Activated T-helper 1 cell treated with anti-CD3 and anti-CD28 coated beads, Interleukin-2, amount 50 U/mL, for 16 hours (primary cell): ENCODE measurements around the gene ROBO2.

Experiments used
- DNase-seq, 2 donors: peaks; one replicate each; pipeline ENCODE4 v3.0.0-alpha.2; 2020; ENCODE audit warnings: low read depth in 1 of 2, low spot score in 1 of 2

ROBO2 gene

DNA sequence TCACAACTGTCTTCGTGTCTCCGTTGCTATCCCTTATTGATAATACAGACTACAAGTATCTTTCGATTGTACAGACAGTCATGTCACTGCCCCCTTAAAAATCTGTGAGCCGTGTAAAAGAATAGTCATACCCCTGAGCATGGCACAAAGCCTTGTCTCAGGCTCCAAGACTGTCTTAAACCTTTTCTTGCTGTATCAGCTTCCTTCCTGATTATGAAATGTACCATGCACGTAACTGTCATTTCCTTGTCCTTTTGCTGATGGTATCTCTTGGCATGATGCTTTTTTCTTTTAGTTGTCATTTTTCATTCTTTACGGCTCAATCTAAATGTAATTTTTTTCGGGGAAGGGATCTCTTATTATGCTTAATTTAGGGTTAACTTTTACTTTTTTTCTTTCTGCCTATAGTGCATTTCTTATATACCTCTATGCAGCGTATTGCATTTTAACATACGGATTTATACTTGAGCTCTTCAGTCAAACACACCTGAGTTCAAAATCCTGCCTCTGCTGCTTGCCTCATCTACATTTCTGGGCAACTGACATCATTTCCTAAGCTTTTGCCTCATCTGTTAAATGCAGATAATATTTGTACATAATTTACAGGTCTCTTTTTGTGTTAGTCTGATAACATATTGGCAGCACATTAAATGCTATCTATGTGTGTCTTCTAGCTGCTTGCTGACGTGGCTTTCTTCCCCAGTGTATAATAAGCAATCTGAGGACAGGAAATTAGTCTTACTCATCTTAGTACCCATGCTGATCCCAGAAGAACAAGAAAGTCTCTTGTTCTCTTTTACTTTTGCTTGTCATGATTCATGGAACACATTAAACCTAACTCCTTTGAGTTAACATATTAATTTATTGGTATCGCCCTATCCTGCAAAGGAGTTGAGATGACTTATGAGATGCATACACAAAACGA lies 57.3 kb downstream of the ROBO2 start:
- no peak for DNase-seq

DNA sequence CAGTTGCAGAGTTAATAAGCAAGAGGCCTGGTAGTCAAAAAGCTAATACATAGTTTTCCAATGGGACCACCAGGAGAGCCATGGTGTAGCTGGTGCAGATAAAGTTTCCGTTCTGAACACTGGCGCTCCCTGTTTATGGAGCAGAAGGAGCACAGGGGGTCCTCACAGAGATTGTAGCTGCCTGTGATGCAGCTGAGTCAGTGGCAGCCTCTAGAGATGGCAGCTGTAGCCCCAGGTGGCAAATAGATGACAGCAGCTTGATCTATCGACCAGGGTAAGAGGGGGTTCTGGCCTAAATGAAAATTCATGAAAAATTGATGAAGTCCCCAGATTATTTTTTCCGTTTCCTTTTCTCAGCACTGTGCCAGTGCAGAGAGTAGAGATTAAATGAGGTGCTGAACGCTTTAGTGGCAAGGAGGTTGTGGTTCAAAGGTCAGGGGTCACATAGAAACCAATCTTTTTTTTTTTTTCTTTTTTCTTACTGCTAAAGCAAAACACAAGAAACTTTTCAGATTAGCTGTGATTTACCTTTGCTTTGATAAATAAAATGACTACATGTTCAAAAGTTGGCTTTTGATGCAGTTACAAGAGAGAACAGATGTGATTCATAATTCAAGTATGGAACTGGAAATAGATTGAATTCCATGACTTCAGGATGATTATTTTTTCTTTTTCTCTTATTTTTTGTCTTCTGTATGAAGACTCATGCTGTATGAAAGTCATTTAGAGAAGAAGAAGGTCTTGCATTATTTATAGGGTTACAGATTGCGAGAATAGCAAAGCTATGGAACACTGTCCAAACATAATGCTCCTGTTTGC lies 63.3 kb downstream of the ROBO2 start:
- no peak for DNase-seq

DNA sequence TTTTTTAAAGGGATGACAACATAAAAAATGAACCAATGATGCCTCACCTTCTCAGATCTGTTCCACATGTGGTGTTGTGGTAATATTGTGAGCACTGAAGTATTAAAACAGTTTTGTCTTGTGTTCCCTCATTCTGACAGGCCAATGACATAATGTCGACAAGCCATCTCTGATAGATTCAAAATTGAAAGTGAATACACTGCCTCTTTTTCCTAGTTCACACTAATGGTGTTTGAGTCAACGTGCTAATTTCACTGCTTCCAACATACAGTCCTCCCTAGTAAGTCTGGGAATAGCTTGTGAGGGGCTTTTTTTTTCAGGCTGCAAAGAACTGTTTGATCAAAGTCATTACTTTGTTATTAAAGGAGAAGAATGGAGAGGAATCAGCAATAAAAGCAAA lies 82.8 kb downstream of the ROBO2 start:
- DNase-seq, result no peak

DNA sequence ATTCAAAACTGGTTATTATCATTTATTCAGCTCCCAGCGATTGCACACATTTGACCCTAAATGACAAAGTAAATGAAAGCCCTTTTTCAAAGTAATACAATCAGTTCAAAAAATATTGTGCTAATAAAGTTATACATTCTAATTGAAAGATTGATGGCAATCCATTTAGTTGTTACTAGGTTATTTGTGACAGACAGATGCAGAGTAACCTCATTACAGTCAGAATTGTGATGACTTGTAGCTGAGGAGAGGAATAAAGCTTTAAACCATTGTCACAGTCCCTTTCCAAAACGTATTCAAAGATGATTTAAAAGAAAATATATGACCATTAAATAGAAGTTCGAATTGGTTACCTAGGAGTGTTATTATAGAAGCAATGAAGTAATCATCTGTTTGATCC lies 86.1 kb downstream of the ROBO2 start:
- no peak for DNase-seq

DNA sequence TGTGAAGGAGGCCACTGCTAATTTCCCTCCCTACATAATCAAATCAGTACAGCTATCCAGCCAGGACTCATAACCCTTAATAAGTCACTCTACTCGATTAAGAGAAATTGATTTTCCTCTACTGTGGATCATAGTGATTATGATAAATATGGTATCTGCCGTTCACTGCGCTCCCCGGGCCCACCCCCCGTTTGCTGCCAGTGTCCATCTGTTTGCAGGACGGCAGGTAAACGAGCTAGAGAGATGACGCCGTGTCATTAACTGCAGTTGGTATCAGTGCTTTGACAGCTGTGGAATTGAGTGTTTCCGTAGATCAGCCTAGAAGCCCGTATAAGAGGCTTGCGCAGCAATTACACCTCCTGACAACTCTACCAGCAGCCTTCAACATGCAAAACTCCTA lies 94.9 kb downstream of the ROBO2 start:
- DNase-seq, result no peak

DNA sequence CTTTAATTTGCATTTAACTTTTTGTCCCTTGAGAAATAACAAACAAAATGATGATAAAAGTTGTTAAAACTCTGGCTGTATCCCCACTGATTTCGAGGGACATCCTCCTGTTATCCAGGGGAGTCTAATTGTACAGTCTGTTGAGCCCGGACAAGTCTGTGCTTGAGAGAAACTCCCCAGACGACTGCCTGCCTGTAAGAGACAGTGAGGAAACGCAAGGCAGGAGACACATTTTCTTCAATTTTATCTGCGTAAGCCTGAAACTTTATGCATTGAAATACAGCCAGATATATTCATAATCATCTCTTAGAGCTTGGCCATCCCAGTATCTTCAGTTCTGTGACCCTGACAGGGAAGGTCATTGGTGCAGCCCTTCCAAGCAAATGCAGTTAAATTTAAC lies 97.7 kb downstream of the ROBO2 start:
- DNase-seq, result no peak

DNA sequence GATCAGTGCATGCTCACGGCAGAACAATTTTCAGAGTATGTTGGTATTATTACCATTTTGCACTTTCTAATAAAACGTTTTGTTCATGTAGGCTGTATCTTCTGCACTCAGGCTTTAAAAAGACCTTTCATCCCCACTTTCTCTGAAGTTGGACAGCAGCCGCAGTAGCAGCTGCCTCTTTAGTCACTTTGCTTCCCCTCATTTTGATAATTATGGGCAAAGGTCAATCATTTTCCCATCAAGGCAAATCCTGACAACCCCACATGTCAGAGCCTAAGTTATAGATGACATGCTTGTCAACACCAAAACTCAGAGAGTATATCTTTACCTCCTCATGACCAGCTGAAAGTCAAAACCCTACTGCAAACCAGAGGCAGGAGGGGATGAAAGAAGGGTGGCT lies 99.7 kb downstream of the ROBO2 start:
- DNase-seq, result no peak

DNA sequence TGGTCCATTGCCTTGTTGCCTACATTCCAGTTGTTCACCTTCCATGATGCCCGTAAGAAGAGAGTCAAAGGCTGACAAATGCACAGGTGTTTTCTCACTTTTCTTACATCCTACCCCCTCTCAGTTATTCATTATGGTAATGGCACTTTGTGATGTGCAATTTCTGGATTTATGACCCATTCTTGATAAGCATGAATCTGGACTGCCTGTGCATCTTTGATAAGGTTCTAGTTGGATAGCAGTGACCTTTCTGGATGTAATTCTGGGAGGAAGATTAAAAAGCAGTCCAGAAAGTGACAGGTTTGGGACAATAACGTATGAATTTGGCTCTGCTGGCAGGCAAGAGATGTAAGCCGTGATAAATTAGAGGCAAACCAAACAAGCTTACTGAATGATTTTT lies 101.5 kb downstream of the ROBO2 start:
- DNase-seq, result no peak

DNA sequence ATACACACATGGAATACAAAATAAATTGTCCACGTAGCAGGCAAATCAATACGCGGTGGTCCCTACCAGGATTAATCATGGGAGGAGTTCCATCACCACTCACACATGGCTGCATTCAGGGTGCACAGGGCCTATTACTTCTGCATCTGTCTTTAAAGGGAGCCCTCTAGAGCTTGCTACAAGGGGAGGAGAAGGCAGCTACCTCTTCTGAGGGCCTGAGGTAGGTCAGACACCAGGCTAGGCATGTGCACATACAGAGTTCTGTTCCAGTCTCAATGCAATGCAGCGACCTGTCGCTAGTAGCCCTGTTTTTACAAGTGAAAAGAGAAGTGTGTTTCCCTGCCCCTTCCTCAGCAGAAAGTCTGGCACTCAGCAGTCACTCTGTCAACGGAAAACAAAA lies 102.7 kb downstream of the ROBO2 start:
- DNase-seq, result no peak

DNA sequence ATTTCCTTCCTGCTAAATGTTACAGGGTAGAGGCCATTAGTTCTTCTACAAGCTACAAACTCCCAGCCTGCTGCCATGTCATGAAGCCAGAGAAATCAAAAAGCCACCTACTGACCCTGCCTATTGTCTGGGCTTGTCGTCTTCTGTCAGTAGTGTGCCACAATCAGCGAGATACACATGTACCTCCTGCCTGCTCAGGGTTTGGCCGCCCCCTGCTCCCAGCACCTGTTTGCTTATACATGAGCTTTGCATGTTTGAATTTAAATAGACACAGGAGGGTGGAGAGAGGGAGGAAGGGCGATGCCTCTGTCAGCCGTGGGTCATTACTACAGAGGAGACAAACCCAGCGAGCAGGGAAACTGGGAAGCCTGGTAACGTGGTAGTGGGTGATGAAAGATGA lies 106.1 kb downstream of the ROBO2 start:
- DNase-seq, result no peak

DNA sequence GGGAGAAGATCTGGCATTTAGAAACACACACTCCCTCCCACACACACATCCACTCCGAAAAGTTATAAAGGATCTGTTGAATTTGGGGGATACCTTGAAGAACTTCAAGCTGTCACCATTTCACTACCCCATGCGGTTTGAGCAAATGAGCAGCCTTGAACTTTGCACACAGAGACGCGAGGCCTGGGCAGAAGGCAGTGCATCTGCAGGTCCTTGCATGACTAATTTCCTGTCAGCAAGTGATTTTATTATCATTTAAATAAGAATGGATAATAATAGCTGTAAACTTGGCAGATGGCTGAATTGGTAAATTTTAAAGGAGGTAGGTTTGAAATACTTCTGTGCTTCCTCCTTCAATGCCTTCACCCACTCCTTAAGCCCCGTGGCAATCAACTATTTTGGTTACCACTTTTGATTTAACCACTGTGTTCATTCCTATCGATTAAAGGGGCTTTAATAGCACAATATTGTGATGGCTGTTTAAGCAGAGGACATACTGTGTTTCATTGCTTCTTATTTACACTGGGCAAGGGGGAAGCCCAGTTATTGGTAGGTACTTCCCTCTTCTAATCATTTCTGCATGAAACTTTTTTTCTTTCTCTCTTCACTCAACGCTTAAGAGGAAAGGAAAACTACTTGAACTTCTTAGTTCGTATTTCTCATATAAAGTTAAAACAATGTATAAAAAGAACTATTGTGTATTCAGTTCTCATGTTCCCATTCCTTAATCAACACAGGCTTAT lies 108.1 kb downstream of the ROBO2 start:
- DNase-seq, result no peak

DNA sequence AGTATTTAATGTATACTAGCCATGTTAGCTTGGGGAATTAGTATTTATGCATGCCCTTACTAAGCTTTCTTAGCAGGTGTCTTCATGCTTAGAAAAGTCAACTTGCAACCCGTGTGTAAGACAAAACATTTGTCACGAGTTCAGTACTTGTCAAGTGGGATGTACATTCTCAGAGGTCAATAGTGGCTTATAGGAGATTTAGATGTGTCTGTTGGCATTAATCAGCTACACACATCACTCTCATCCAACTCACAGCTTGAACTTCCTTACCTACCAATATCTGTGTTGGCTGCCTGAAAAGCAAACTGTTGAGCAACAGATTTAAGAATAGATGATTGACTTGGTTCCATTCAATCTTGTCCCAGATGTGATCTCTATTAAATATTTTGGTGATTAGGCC lies 109.5 kb downstream of the ROBO2 start:
- no peak for DNase-seq

DNA sequence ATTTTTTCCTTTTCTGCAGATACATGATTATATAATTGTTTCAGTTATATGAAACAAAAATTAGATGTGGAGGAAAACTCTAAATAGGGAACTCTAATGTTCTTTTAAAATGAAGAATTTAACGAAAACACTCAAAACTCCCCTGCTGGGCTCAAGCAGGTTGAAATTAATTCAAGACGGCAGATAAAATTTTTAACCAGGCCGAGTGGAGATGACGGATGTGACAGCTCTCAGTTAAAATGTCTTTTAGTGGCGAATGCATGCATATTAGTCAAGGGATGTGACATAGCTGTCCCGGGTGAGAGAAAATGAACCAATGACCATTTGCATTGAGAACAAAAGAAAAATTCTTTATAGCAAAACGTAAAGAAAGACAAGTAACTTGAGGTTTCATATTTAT lies 110.1 kb downstream of the ROBO2 start:
- no peak for DNase-seq

DNA sequence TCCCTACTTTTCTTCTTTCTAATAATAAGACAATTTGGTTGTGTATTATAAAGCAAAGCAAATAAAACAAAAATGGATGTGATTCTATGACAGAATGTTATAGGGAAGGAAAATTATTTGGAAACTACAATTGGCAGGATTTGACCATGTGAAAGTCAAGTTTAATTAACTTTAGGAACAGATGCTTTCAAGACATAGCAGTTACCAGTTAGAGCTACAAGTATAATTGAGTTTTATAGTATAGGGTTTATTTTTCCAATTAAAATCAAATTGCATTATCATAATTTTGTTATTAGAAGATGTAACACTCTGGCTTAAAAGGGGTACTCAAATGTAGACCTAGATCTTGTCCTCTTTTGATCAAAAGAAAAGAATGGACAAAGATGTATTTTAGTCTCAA lies 110.9 kb downstream of the ROBO2 start:
- DNase-seq, result no peak

DNA sequence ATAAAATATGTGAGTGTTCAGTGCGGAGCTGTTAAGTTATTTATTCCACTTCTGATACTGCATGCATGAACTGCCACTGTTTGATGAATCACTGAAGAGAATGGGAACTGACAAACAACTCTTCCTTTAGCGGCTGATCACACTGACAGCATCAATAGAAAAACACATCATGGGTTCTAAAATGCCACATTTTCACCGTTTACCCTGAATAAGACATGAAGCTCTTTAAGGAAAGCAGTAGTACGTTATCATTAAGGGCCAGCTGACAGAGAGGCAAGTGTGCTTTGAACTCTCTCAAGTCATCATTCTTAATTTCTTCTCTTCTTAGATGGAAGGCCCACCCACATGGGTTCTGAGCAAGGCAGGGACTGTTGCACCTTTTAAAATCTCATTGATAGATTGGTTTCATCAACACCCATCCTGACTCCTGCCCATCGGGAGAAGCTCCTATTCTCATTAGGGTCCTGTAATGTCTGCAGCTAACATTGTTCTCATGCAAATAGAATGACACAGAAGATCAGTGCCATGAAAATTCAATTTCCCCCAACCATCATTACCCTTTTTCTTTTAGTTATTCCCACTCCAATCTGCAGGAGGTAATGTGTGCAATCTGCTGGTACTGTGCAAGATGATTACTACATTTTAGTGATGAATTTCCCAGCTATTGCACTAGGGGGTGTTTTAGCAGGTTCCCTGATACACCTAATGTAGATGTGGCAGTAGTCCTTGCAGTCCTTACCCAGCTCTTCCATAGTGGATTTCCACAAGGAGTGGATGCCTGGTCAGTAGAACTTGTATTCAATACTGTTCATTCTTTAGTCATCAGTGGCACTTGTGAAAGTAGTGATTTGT lies 119.1 kb downstream of the ROBO2 start:
- DNase-seq, result no peak

DNA sequence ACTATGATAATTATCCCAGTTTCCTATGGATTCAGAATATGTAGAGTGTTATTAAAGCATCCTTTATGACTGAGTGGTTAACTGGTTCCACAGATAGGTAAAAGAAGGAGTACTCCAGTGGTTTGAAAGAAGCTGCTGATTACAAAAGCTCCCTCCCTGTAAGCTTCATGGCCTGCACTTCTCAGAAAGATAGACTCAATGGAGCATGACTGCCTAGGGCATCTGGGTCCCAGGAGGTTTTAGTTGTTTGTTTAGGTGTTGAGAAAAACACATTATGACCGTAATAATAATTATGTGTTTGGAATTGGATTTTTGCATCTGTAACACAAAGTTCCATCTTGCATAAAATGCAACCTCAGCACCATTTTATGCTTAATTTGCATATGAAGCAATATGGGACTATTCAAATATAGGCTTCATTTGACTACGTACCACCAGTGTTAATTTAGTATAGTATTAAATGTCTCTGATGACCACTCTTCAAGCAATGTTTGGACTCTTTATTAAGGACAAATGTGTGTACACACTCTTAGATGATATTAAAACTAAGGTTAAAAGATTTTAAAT lies 121.1 kb downstream of the ROBO2 start:
- DNase-seq, result no peak

DNA sequence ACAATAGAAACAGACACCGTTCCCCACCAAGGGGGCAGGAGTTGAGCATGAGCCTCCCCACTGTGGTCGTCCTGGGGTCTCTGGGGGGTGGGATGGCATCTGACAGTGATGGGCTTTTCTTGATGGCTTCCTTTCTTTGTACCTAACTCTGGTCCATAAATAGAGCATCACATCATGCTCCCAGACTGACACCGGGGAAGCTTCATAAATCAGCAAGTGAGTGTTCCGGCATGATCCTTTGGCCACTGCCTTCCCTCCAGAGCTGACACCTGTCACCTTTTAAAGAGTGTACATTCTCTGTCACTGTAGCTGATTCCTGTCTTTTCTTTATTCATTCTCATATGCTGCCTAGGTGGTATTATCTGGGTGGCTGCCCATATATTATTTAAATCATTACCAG lies 129.9 kb downstream of the ROBO2 start:
- DNase-seq, result no peak

DNA sequence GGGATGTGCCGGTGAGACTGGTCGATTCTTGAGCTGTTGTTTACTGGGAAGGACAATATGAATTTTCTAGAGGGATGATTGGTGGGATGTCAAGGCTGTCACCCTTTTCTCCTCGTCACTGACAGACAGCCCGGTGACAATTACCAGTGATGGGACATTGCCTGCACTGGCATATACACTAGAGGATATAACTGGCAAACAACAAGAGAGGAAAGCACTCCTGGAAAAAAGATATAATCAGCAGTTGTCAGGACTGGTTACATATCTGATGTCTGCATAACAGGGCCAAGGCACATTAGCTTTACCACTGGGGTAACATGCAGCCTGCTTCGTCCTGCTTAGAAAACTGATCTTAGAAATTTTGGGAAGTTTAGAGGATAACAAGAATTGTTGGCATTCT lies 131.1 kb downstream of the ROBO2 start:
- DNase-seq, result no peak

DNA sequence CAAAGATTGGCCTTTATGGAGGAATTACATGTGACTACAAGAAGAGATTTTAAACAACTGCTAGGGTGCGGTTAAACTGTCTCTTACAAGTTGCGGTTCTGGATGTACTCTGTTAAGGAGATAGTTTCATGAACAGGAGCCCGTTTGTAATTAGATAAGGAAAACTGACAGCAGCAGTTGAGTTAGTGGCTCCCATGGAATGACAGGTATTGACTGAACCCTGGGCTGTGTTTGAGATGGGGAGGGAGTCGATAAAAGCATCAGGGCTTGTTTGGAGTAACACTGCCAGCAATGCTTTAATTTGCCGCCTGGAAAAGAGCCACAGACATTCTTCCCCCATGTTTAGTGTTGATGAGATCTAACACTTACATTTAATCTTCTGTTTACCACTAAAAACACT lies 139.9 kb downstream of the ROBO2 start:
- no peak for DNase-seq

DNA sequence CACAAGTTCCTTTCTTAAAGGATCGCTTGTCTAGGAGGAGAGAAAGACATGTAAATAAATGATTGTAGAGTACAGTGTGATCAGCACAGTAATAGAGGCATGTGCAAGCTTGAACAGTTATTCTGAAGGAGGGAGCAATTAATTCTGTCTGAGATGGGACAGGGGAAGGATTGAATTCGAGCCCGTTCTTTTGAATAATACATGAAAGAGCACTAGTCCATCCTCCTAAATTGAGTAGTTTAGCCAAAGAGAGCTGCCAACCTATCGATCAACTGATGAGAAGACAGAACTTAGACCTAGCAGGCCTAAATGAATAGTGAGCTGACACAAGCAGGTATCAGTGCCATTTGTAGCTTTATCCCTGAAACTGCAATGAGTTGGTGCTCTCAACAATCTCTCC lies 142.4 kb downstream of the ROBO2 start:
- DNase-seq, result no peak
